Effector memory CD4-positive, alpha-beta T cell (primary cell): Measurements from ENCODE around the gene BRIP1.
"Not testable (repeated sequence)": the region's sequence is repeated elsewhere in the genome, so short reads cannot be mapped to it uniquely, and the experiment has no call there.

Experiments
- DNase-seq, 3 donors: peaks; one replicate each; pipeline ENCODE4 v3.0.0-alpha.2; 2020
- H3K27ac ChIP-seq: 2 replicates; pipeline ENCODE4 v1.7.0; 2013; ENCODE audit warnings: mild to moderate bottlenecking, low read length, moderate library complexity; ENCODE audit not compliant: insufficient read depth, poor library complexity, severe bottlenecking
- H3K27me3 ChIP-seq: replicated peaks from 2 replicates; pipeline ENCODE4 v1.7.0; 2013; ENCODE audit warnings: mild to moderate bottlenecking, low read length; ENCODE audit not compliant: insufficient read depth, control insufficient read depth, poor library complexity, severe bottlenecking
- H3K36me3 ChIP-seq: 2 replicates; pipeline ENCODE4 v1.7.0; 2013; ENCODE audit warnings: mild to moderate bottlenecking, low read length, moderate library complexity; ENCODE audit not compliant: control insufficient read depth, insufficient read depth
- H3K4me1 ChIP-seq: 2 replicates; pipeline ENCODE4 v1.7.0; 2013; ENCODE audit warnings: low read length, mild to moderate bottlenecking; ENCODE audit not compliant: control insufficient read depth, insufficient read depth, poor library complexity, severe bottlenecking
- H3K4me3 ChIP-seq: 2 replicates; pipeline ENCODE4 v1.7.0; 2013; ENCODE audit warnings: low read length, low read depth, mild to moderate bottlenecking; ENCODE audit not compliant: insufficient read depth, poor library complexity, severe bottlenecking
- H3K9me3 ChIP-seq: 2 replicates; pipeline ENCODE4 v1.7.0; 2013; ENCODE audit warnings: mild to moderate bottlenecking, low read length, moderate library complexity; ENCODE audit not compliant: control insufficient read depth

Gene BRIP1

DNA sequence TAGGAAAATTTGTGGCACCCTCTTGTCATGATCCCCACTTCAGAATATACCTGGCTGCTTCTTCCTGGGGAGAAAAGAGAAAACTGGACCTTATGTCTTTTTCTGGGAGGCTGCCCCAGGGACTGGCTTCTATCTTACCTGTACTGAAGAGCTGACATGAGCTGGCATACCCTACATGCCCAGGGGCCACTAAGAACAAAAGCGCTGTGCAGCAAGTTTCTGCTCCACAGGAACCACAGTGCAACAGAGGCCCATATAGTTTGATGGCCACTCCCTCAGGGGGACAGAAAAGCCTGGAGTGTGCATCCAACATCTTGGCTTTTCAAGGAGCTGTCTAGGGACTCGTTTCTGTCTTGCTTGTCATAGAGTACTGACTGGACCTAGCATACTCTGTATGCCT is 175.6 kb downstream of the BRIP1 start:
- Histone ChIP-seq H3K27me3 (no peaks in the 10 kb centered on the region), H3K27ac (no peak overlapping the region), H3K4me1 (no peaks in the 10 kb centered on the region), H3K9me3 (no peaks in the 10 kb centered on the region), H3K36me3 (no peaks in the 10 kb centered on the region), H3K4me3 (no peak overlapping the region)
- no peak for DNase-seq

DNA sequence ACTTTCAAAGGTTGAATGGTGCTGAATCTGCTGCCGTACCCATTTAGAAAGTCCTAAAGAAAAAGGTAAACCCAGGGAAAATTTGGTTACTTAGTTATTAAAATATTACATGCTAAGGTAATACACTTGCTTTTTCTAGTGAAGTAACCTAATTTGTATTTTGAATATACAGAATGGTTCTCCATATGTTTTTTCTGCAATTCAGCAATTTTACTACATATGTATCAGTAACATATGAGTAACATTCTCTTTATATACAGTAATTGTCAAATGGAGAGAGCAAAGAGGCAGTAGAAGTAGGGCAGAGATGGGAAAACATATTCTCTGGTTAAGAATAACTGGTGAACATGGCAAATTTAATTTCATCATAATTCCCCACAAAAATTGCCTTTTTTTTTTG is 177.2 kb downstream of the BRIP1 start:
- DNase-seq = no peak
- no peaks in the 10 kb centered on the region for H3K36me3 ChIP-seq
- H3K27me3 ChIP-seq = no peaks in the 10 kb centered on the region
- H3K27ac ChIP-seq = no peak overlapping the region
- no peaks in the 10 kb centered on the region for H3K9me3 ChIP-seq
- no peak overlapping the region for H3K4me3 ChIP-seq
- H3K4me1 ChIP-seq = no peaks in the 10 kb centered on the region

DNA sequence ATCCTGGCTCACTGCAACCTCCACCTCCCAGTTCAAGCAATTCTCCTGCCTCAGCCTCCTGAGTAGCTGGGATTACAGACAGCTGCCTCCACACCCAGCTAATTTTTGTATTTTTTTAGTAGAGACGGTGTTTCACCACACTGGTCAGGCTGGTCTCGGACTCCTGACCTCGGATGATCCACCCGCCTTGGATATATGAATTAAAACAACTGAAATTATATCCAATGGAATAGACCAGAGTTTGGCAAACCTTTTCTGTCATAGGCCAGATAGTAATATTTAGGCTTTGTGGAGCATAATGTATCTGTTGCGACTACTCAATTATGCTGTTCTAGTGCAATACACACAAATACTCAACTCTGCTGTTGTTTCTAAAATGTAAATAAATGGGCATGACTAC is 178.5 kb downstream of the BRIP1 start:
- no peaks in the 10 kb centered on the region for H3K27me3 ChIP-seq
- no peaks in the 10 kb centered on the region for H3K4me1 ChIP-seq
- DNase-seq = no peak
- no peaks in the 10 kb centered on the region for H3K36me3 ChIP-seq
- no peaks in the 10 kb centered on the region for H3K9me3 ChIP-seq
- H3K27ac ChIP-seq = no peak overlapping the region
- no peak overlapping the region for H3K4me3 ChIP-seq

DNA sequence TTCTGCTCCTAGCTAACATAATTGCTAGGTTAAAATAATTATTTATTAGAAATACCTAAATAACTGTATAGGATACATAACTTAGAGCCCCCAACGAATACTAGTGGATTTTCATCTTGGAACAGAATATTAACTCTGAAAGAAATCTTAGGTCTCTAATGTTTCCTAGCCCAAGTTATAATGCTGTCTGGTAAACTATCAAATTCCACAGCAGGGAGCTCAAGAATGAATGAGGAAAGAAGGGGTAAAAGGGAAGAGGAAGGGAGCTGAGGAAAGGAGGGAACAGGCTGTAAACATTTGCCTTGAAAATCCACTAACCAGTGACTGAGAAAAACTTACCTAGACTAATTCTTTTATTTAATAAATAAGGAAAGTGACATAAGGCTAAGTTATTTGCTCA is 179.2 kb downstream of the BRIP1 start:
- no peaks in the 10 kb centered on the region for H3K27me3 ChIP-seq
- no peaks in the 10 kb centered on the region for H3K36me3 ChIP-seq
- H3K4me1 ChIP-seq = no peaks in the 10 kb centered on the region
- no peak overlapping the region for H3K4me3 ChIP-seq
- H3K27ac ChIP-seq = no peak overlapping the region
- no peak for DNase-seq
- H3K9me3 ChIP-seq = no peaks in the 10 kb centered on the region

DNA sequence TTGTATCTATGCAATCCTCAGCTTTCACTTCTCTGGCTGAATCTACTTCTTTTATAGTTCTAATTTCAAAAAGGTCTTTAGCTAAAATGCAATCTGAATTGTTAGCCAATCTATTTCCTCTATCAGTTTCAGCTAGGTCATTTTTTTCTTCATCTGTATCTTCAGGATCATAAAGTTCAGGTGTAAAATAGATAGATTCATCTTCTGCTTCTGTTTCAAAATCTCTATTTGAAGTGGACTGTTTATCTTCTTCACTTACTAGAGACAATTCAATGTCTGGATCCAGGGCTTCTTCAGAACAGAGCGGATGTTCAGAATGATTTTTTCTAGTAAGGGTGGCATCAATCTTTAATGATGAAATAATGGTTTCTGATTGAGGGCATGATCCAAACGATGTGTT is 179.9 kb downstream of the BRIP1 start:
- DNase-seq = no peak
- Histone ChIP-seq H3K36me3 (no peaks in the 10 kb centered on the region), H3K27ac (no peak overlapping the region), H3K27me3 (no peaks in the 10 kb centered on the region), H3K4me3 (no peak overlapping the region), H3K4me1 (no peaks in the 10 kb centered on the region), H3K9me3 (no peaks in the 10 kb centered on the region)

DNA sequence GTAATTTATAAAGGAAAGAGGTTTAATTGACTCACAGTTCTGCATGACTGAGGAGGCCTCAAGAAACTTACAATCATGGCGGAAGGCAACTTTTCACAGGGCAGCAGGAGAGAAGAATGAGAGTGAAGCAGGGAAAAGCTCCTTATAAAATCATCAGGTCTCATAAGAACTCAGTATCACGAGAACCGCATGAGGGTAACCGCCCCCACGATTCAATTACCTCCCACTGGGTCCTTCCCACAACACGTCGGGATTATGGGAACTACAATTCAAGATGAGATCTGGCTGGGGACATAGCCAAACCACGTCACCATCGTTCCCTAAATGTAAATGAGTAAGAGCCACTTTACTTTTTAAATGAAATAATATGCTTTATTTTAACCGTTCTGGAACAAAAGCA is 182.4 kb downstream of the BRIP1 start:
- H3K27me3 ChIP-seq = no peaks in the 10 kb centered on the region
- H3K4me1 ChIP-seq = no peaks in the 10 kb centered on the region
- H3K4me3 ChIP-seq = no peak overlapping the region
- no peak for DNase-seq
- no peak overlapping the region for H3K27ac ChIP-seq
- no peaks in the 10 kb centered on the region for H3K9me3 ChIP-seq
- no peaks in the 10 kb centered on the region for H3K36me3 ChIP-seq

DNA sequence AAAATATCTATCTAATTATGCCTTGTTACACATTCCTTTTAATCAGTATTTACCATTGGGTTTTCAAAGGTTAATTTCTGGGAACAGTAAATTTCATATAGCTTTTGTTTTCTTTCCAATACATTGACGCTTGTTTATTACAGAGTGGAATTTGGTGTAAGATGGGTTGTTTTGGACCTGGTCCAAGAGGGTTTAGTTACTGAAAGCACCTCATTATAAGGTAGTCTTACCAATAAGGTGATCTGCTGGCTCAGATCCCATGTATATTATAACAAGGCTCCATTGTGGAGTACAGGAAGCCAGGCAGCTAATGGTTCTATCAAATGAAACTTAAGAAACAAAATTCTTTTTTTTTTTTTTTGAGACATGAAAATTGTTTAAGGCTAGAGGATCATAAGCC is 185.0 kb downstream of the BRIP1 start:
- no peaks in the 10 kb centered on the region for H3K4me1 ChIP-seq
- no peaks in the 10 kb centered on the region for H3K36me3 ChIP-seq
- no peaks in the 10 kb centered on the region for H3K9me3 ChIP-seq
- no peak for DNase-seq
- H3K4me3 ChIP-seq = no peak overlapping the region
- no peak overlapping the region for H3K27ac ChIP-seq
- H3K27me3 ChIP-seq = no peaks in the 10 kb centered on the region

DNA sequence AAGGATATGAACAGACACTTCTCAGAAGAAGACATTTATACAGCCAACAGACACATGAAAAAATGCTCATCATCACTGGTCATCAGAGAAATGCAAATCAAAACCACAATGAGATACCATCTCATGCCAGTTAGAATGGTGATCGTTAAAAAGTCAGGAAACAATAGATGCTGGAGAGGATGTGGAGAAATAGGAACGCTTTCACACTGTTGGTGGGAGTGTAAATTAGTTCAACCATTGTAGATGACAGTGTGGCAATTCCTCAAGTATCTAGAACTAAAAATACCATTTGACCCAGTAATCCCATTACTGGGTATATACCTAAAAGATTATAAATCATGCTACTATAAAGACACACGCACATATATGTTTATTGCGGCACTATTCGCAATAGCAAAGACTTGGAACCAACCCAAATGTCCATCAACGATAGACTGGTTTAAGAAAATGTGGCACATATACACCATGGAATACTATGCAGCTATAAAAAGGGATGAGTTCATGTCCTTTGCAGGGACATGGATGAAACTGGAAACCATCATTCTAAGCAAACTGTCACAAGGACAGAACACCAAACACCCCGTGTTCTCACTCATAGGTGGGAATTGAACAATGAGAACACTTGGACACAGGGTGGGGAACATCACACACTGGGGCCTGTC is 186.0 kb downstream of the BRIP1 start:
- H3K4me3 ChIP-seq, H3K27me3 ChIP-seq, DNase-seq, H3K4me1 ChIP-seq, H3K9me3 ChIP-seq, H3K27ac ChIP-seq, H3K36me3 ChIP-seq: not testable (repeated sequence)

DNA sequence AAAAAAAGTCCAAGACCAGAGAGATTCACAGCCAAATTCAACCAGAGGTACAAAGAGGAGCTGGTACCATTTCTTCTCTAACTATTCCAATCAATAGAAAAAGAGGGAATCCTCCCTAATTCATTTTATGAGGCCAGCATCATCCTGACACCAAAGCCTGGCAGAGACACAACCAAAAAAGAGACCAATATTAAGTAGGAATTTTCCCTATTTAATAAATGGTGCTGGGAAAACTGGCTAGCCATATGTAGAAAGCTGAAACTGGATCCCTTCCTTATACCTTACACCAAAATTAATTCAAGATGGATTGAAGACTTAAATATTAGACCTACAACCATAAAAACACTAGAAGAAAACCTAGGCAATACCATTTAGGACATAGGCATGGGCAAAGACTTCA is 186.8 kb downstream of the BRIP1 start:
- not testable (repeated sequence) for H3K9me3 ChIP-seq, H3K4me1 ChIP-seq, DNase-seq, H3K27me3 ChIP-seq, H3K4me3 ChIP-seq, H3K27ac ChIP-seq, H3K36me3 ChIP-seq

DNA sequence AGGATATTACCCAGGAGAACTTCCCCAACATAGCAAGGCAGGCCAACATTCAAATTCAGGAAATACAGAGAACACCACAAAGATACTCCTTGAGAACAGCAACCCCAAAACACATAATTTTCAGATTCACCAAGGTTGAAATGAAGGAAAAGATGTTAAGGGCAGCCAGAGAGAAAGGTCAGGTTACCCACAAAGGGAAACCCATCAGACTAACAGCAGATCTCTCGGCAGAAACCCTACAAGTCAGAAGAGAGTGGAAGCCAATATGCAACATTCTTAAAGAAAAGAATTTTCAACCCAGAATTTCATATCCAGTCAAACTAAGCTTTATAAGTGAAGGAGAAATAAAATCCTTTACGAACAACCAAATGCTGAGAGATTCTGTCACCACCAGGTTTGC is 188.7 kb downstream of the BRIP1 start:
- not testable (repeated sequence) for H3K27ac ChIP-seq, H3K36me3 ChIP-seq, DNase-seq

More for the DNA sequence above, 188.7 kb downstream of the BRIP1 start:
- not testable (repeated sequence) for H3K4me3 ChIP-seq, H3K9me3 ChIP-seq, H3K27me3 ChIP-seq, H3K4me1 ChIP-seq
